ENCODE data around the gene KDM5A.

DNA sequence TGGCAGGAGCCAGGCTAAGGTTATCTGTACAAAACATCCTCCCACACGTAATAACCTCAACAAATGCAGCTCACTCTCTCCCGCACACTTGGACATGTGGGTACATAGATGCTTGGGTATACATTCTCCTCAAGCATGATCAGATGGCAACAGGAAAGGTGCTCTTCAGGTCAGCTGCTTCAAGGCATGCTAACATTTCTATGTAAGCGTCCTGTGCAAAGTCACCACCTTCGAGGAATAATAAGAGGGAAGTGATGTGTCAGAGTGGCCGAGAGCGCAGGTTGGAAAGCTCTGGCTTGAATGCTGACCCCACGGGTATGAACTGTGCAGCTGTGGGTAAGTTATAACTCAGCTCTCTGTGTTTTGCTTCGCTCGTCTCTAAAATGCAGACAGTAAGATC is 151.0 kb downstream of the KDM5A start:
- TF ChIP-seq, protein P1, sequence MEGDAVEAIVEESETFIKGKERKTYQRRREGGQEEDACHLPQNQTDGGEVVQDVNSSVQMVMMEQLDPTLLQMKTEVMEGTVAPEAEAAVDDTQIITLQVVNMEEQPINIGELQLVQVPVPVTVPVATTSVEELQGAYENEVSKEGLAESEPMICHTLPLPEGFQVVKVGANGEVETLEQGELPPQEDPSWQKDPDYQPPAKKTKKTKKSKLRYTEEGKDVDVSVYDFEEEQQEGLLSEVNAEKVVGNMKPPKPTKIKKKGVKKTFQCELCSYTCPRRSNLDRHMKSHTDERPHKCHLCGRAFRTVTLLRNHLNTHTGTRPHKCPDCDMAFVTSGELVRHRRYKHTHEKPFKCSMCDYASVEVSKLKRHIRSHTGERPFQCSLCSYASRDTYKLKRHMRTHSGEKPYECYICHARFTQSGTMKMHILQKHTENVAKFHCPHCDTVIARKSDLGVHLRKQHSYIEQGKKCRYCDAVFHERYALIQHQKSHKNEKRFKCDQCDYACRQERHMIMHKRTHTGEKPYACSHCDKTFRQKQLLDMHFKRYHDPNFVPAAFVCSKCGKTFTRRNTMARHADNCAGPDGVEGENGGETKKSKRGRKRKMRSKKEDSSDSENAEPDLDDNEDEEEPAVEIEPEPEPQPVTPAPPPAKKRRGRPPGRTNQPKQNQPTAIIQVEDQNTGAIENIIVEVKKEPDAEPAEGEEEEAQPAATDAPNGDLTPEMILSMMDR (conservative IDR thresholded peaks at IDR 0.05; ENCODE audit: low read length), result no peak
- TF ChIP-seq EZH2phosphoT487 (IDR thresholded peaks at IDR 0.05; ENCODE audit: borderline replicate concordance, low read depth, low read length), result no peak
